ENCODE results near the gene CPNE9.

GRCh38 chr3:9691636-9692035, 12.0 kb upstream of the CPNE9 start:
- TF ChIP-seq PKNOX1 (IDR thresholded peaks at IDR 0.05), result no peak
- TF ChIP-seq TARDBP (IDR thresholded peaks at IDR 0.05), result no peak
- TF ChIP-seq NFRKB (IDR thresholded peaks at IDR 0.05), result no peak
- no peak for TF ChIP-seq FOXM1 (IDR thresholded peaks at IDR 0.05; ENCODE audit: borderline replicate concordance)
- no peak for TF ChIP-seq FOXA1 (IDR thresholded peaks at IDR 0.05)
- no peak for TF ChIP-seq HDGF (IDR thresholded peaks at IDR 0.05; ENCODE audit: borderline replicate concordance)
- no peak for TF ChIP-seq SUZ12 (IDR thresholded peaks at IDR 0.05)
- TF ChIP-seq L3MBTL2 (conservative IDR thresholded peaks at IDR 0.05), result no peak
